HCT116 (cell line): ENCODE data around the gene MICAL3. TPM values are rescaled to one million over a fixed set of nuclear protein-coding genes. Genes with fewer than 3 reads are reported as not detected.

ENCODE experiments used
- ATAC-seq: fragments of 200-7000 bp; cut with Tn5 transposase; 2 replicates; pipeline ENCODE4 v1.9.1; 2020; ENCODE audit warnings: mild to moderate bottlenecking, moderate library complexity
- BruUV-seq: library from RNA; stranded (reverse); fragments of 400-500 nt; replicated peaks from 2 replicates; lab custom pipeline; 2021; lab: Mats Ljungman, UMichigan
- CTCF ChIA-PET: fragments of 300-600 bp; sonication (Branson Sonifier 250); formaldehyde crosslinking; loops from one replicate; lab custom pipeline; 2021; ENCODE audit warnings: antibody characterized with exemption; lab: Charles Lee
- POLR2A ChIA-PET: fragments of 300-600, 350-600 bp; sonication (Branson Sonifier 250); formaldehyde crosslinking; loops from one replicate; lab custom pipeline; 2021; ENCODE audit warnings: antibody characterized with exemption; lab: Charles Lee
- RAD21 ChIA-PET, 2 experiments: fragments of 300-600 bp; sonication (Branson Sonifier 250); formaldehyde crosslinking; loops; one replicate each; lab custom pipeline; 2023; ENCODE audit warnings: low total read pairs in 2 of 2; ENCODE audit not compliant: uncharacterized antibody in 2 of 2, unreplicated experiment in 2 of 2, low non-redundant PET in 1 of 2; lab: Charles Lee
- DNase-seq: peaks from one replicate; pipeline ENCODE4 v3.0.0-alpha.2; 2010; ENCODE audit warnings: low read depth, low spot score
- H2AFZ ChIP-seq: fragments of 200-600 bp; shearing (Covaris generic), sonication (generic); 2 replicates; pipeline ENCODE4 v1.6.1; 2017; ENCODE audit warnings: low read depth, mixed run types, mixed read lengths, antibody characterized with exemption, low read length; ENCODE audit not compliant: poor library complexity, severe bottlenecking
- H3K27ac ChIP-seq: 2 replicates; pipeline ENCODE4 v1.5.1; 2012; ENCODE audit warnings: low read depth, low read length
- H3K27me3 ChIP-seq: fragments of 200-600 bp; sonication (generic); 2 replicates; pipeline ENCODE4 v1.6.1; 2016; ENCODE audit warnings: mixed run types, low read length, mixed read lengths; ENCODE audit not compliant: insufficient read depth
- H3K36me3 ChIP-seq, 2 experiments: fragments of 200-500 bp in 1 of 2; fragments of 200-600 bp in 1 of 2; sonication (Bioruptor generic) in 1 of 2; sonication (generic) in 1 of 2; 2 replicates each; pipeline versions ENCODE4 v1.5.1 to v1.6.1; 2014 to 2016; ENCODE audit warnings: low read length in 2 of 2, inconsistent platforms in 1 of 2, mixed read lengths in 1 of 2, mixed run types in 1 of 2; ENCODE audit not compliant: insufficient read depth in 2 of 2, control insufficient read depth in 1 of 2
- H3K4me1 ChIP-seq, 2 experiments: fragments of 200-600 bp in 1 of 2; sonication (generic) in 1 of 2; 2 replicates each; pipeline versions ENCODE4 v1.5.1 to v1.6.1; 2012 to 2017; ENCODE audit warnings: low read length in 2 of 2, inconsistent platforms in 1 of 2, mild to moderate bottlenecking in 1 of 2, mixed read lengths in 1 of 2, mixed run types in 1 of 2, moderate library complexity in 1 of 2; ENCODE audit not compliant: insufficient read depth in 2 of 2, control insufficient read depth in 1 of 2
- H3K4me2 ChIP-seq: fragments of 200-600 bp; sonication (generic); 2 replicates; pipeline ENCODE4 v1.6.1; 2017; ENCODE audit warnings: mixed run types, low read length, mixed read lengths
- H3K4me3 ChIP-seq, 2 experiments: fragments of 200-600 bp in 1 of 2; sonication (generic) in 1 of 2; replicated peaks in 1 of 2; 2 replicates each; pipeline ENCODE4 v1.5.1; 2011 to 2016; ENCODE audit warnings: low read length in 2 of 2, control low read depth in 1 of 2, low read depth in 1 of 2, mild to moderate bottlenecking in 1 of 2, mixed read lengths in 1 of 2, mixed run types in 1 of 2
- H3K79me2 ChIP-seq: fragments of 200-600 bp; sonication (generic); 2 replicates; pipeline ENCODE4 v1.6.1; 2017; ENCODE audit warnings: mild to moderate bottlenecking, mixed run types, low read length, moderate library complexity, mixed read lengths; ENCODE audit not compliant: insufficient read depth
- H3K9ac ChIP-seq: fragments of 200-600 bp; sonication (generic); 2 replicates; pipeline ENCODE4 v1.6.1; 2016; ENCODE audit warnings: low read length, mixed read lengths
- H3K9me2 ChIP-seq: fragments of 200-600 bp; sonication (generic), shearing (Covaris generic); 2 replicates; pipeline ENCODE4 v1.6.1; 2017; ENCODE audit warnings: mixed run types, mild to moderate bottlenecking, moderate library complexity; ENCODE audit not compliant: insufficient read depth
- H3K9me3 ChIP-seq, 2 experiments: fragments of 200-500 bp in 1 of 2; fragments of 200-600 bp in 1 of 2; sonication (Bioruptor generic) in 1 of 2; sonication (generic) in 1 of 2; 2 replicates each; pipeline ENCODE4 v1.6.1; 2014 to 2017; ENCODE audit warnings: low read length in 2 of 2, mixed read lengths in 2 of 2, inconsistent platforms in 1 of 2, low read depth in 1 of 2, mild to moderate bottlenecking in 1 of 2, mixed run types in 1 of 2, moderate library complexity in 1 of 2; ENCODE audit not compliant: control insufficient read depth in 1 of 2, insufficient read depth in 1 of 2
- H4K20me1 ChIP-seq: fragments of 200-600 bp; sonication (generic), shearing (Covaris generic); 2 replicates; pipeline ENCODE4 v1.6.1; 2017; ENCODE audit warnings: mixed run types, mild to moderate bottlenecking, moderate library complexity; ENCODE audit not compliant: insufficient read depth
- CTCF ChIP-seq, 3 experiments: fragments of 200-600 bp in 1 of 3; sonication (generic) in 1 of 3; IDR thresholded peaks in 2 of 3; conservative IDR thresholded peaks in 1 of 3; 2 replicates each; pipeline ENCODE4 v1.5.1; 2012 to 2017; ENCODE audit warnings: low read depth in 2 of 3, low read length in 2 of 3, antibody characterized with exemption in 1 of 3, borderline replicate concordance in 1 of 3, control low read depth in 1 of 3, mild to moderate bottlenecking in 1 of 3, mixed read lengths in 1 of 3, mixed run types in 1 of 3, moderate library complexity in 1 of 3; ENCODE audit not compliant: insufficient read depth in 1 of 3
- EZH2phosphoT487 ChIP-seq: fragments of 200-600 bp; IDR thresholded peaks from 2 replicates; pipeline ENCODE4 v1.6.1; 2018; ENCODE audit warnings: antibody characterized with exemption, borderline replicate concordance
- FOSL1 ChIP-seq: IDR thresholded peaks from 2 replicates; pipeline ENCODE4 v1.6.1; 2012; ENCODE audit warnings: low read depth
- MAX ChIP-seq: IDR thresholded peaks from 2 replicates; pipeline ENCODE4 v1.6.1; 2012
- POLR2A ChIP-seq: IDR thresholded peaks from 2 replicates; pipeline ENCODE4 v1.7.0; 2011; ENCODE audit warnings: borderline replicate concordance; ENCODE audit not compliant: insufficient read depth, insufficient read length; ENCODE audit errors: extremely low read depth
- POLR2AphosphoS5 ChIP-seq: IDR thresholded peaks from 2 replicates; pipeline ENCODE4 v1.6.1; 2011; ENCODE audit warnings: mild to moderate bottlenecking, low read depth, low read length, moderate library complexity
- SIN3A ChIP-seq: IDR thresholded peaks from 2 replicates; pipeline ENCODE4 v1.6.1; 2012; ENCODE audit warnings: low read depth
- SRF ChIP-seq: IDR thresholded peaks from 2 replicates; pipeline ENCODE4 v1.6.1; 2012; ENCODE audit warnings: low read depth
- YY1 ChIP-seq: IDR thresholded peaks from 2 replicates; pipeline ENCODE4 v1.6.1; 2011; ENCODE audit warnings: low read length, low read depth, moderate library complexity, mild to moderate bottlenecking; ENCODE audit not compliant: insufficient replicate concordance; ENCODE audit errors: extremely low read depth
- intact Hi-C: fragments of 100-400 bp; cut with micrococcal nuclease; formaldehyde crosslinking; loops from 2 replicates; pipeline ENCODE4 v1.10.0; 2022
- total RNA-seq: library from RNA; stranded (reverse); gene quantifications from one replicate; pipeline ENCODE4 v1.2.1, GENCODE V29; 2021; ENCODE audit not compliant: unreplicated experiment

The MICAL3 gene
- total RNA-seq, 1 experiment from 2014 or later, result 30.8 TPM

- no peak overlapping the region for H3K4me2 ChIP-seq
- no peak overlapping the region for H3K9ac ChIP-seq
- H3K27ac ChIP-seq, result no peak overlapping the region
- intact Hi-C loops, result loop anchor here (1.0 kb wide), 1 partner anchor 24 kb away; no protein-coding TSS in a partner anchor
- no peaks in the 10 kb centered on the region for H3K36me3 ChIP-seq
- ChIA-PET POLR2A (no interaction called here), RAD21 (no interaction called here), CTCF (no interaction called here)
- H3K9me3 ChIP-seq, result no peaks in the 10 kb centered on the region
- peaks cover 14% of the 10 kb centered on the region; the same call in 1 of the 2 replicates for H4K20me1 ChIP-seq
- H2AFZ ChIP-seq, result no peak overlapping the region
- no peaks in the 10 kb centered on the region for H3K9me2 ChIP-seq
- H3K27me3 ChIP-seq, result no peaks in the 10 kb centered on the region
- no peak for DNase-seq
- TF ChIP-seq YY1 (no peak), POLR2AphosphoS5 (no peak), MAX (no peak), SRF (no peak), FOSL1 (no peak), EZH2phosphoT487 (no peak), SIN3A (no peak), POLR2A (no peak), CTCF (IDR thresholded peaks at IDR 0.05 in 2 of 3, conservative IDR thresholded peaks at IDR 0.05 in 1 of 3; ENCODE audit: borderline replicate concordance in 1 of 3, insufficient read depth in 1 of 3, low read depth in 2 of 3, low read length in 2 of 3) (no peak)
- no peak for ATAC-seq
- no TSS peak for BruUV-seq
- peaks cover 19 to 46% of the 10 kb centered on the region in 2 experiments for H3K4me1 ChIP-seq
- no peak overlapping the region for H3K4me3 ChIP-seq
- H3K79me2 ChIP-seq, result peaks cover 88% of the 10 kb centered on the region
Measured at GRCh38 chr22:17925431-17925841, 98.9 kb downstream of the MICAL3 start.
